Gastrocnemius medialis (tissue), 4 donors: ENCODE measurements around the gene BCL10.

Source experiments
- POLR2A ChIP-seq, 2 donors: fragments of 450-650 bp; IDR thresholded peaks; one replicate each; pipeline ENCODE4 v1.6.1; 2017; ENCODE audit warnings: antibody characterized with exemption in 2 of 2, mild to moderate bottlenecking in 2 of 2, moderate library complexity in 2 of 2
- TF ChIP-seq, protein P1 (sequence below), 5 experiments: fragments of 450-650 bp in 3 of 5; fragments of 200-600 bp in 2 of 5; sonication (generic) in 2 of 5; IDR thresholded peaks in 4 of 5; conservative IDR thresholded peaks in 1 of 5; 1 replicate in 4 of 5; 2 replicates in 1 of 5; pipeline ENCODE4 v1.5.1; 2016 to 2019; ENCODE audit warnings: antibody characterized with exemption in 5 of 5, mild to moderate bottlenecking in 3 of 5, moderate library complexity in 3 of 5

- TF ChIP-seq, protein P1, sequence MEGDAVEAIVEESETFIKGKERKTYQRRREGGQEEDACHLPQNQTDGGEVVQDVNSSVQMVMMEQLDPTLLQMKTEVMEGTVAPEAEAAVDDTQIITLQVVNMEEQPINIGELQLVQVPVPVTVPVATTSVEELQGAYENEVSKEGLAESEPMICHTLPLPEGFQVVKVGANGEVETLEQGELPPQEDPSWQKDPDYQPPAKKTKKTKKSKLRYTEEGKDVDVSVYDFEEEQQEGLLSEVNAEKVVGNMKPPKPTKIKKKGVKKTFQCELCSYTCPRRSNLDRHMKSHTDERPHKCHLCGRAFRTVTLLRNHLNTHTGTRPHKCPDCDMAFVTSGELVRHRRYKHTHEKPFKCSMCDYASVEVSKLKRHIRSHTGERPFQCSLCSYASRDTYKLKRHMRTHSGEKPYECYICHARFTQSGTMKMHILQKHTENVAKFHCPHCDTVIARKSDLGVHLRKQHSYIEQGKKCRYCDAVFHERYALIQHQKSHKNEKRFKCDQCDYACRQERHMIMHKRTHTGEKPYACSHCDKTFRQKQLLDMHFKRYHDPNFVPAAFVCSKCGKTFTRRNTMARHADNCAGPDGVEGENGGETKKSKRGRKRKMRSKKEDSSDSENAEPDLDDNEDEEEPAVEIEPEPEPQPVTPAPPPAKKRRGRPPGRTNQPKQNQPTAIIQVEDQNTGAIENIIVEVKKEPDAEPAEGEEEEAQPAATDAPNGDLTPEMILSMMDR (IDR thresholded peaks at IDR 0.05 in 4 of 5, conservative IDR thresholded peaks at IDR 0.05 in 1 of 5) = no peak
- no peak for TF ChIP-seq POLR2A (IDR thresholded peaks at IDR 0.05)
Measured at GRCh38 chr1:85289207-85289847, 12.9 kb upstream of the BCL10 start.
